ENCODE data around the gene PPP1R16B.

GRCh38 chr20:38951611-38952010 is 146.1 kb downstream of the PPP1R16B start:
- no peak for TF ChIP-seq BCL11A (tag by site-specific recombination; IDR thresholded peaks at IDR 0.05; ENCODE audit: low read depth)
- no peak for TF ChIP-seq ZFP41 (tag by site-specific recombination; IDR thresholded peaks at IDR 0.05; ENCODE audit: borderline replicate concordance)
- TF ChIP-seq ZSCAN5A (tag by site-specific recombination; IDR thresholded peaks at IDR 0.05) = no peak
- no peak for TF ChIP-seq ZNF140 (tag by site-specific recombination; IDR thresholded peaks at IDR 0.05)
- no peak for TF ChIP-seq ZNF16 (tag by site-specific recombination; IDR thresholded peaks at IDR 0.05; ENCODE audit: low read depth)
